ENCODE measurements around the gene GSE1.
A peak's percentile ranks its signal among the peaks of the same experiment; 100 is the strongest.

The GSE1 gene

GRCh38 chr16:85654251-85655095 is 41.4 kb downstream of the GSE1 start:
- DNase-seq (ENCODE audit: low spot score), result no peak

GRCh38 chr16:85655216-85656129 is 42.4 kb downstream of the GSE1 start:
- TF ChIP-seq CTCF (IDR thresholded peaks at IDR 0.05; ENCODE audit: extremely low read depth, missing control alignments), result no peak
- DNase-seq (ENCODE audit: low spot score), result no peak

More at GRCh38 chr16:85654251-85655095, 41.4 kb downstream of the GSE1 start:
- TF ChIP-seq CTCF (IDR thresholded peaks at IDR 0.05; ENCODE audit: extremely low read depth, missing control alignments), result no peak

- peak; percentile 20 for DNase-seq (ENCODE audit: low spot score)
- TF ChIP-seq CTCF (IDR thresholded peaks at IDR 0.05; ENCODE audit: extremely low read depth, missing control alignments), result no peak
Observed at GRCh38 chr16:85656351-85657266, 43.5 kb downstream of the GSE1 start.

- no peak for DNase-seq (ENCODE audit: low spot score)
- no peak for TF ChIP-seq CTCF (IDR thresholded peaks at IDR 0.05; ENCODE audit: extremely low read depth, missing control alignments)
Observed at GRCh38 chr16:85657267-85657650, 44.1 kb downstream of the GSE1 start.

- peak; percentile 22 for DNase-seq (ENCODE audit: low spot score)
- no peak for TF ChIP-seq CTCF (IDR thresholded peaks at IDR 0.05; ENCODE audit: extremely low read depth, missing control alignments)
Observed at GRCh38 chr16:85657996-85658395, 44.9 kb downstream of the GSE1 start.

GRCh38 chr16:85658504-85659326 is 45.6 kb downstream of the GSE1 start:
- peak; percentile 18 for DNase-seq (ENCODE audit: low spot score)
- no peak for TF ChIP-seq CTCF (IDR thresholded peaks at IDR 0.05; ENCODE audit: extremely low read depth, missing control alignments)
